WI38 (cell line): ENCODE data around the gene GIPC1.
"Not testable (repeated sequence)": the region's sequence is repeated elsewhere in the genome, so short reads cannot be mapped to it uniquely, and the experiment has no call there.

Experiments
- H3K4me3 ChIP-seq: 2 replicates; pipeline ENCODE4 v1.5.1; 2011; ENCODE audit warnings: low read depth, mild to moderate bottlenecking, control low read depth, low read length
- CTCF ChIP-seq: IDR thresholded peaks from 2 replicates; pipeline ENCODE4 v1.5.1; 2012; ENCODE audit warnings: low read depth, mild to moderate bottlenecking, control low read depth, low read length

The GIPC1 gene

DNA sequence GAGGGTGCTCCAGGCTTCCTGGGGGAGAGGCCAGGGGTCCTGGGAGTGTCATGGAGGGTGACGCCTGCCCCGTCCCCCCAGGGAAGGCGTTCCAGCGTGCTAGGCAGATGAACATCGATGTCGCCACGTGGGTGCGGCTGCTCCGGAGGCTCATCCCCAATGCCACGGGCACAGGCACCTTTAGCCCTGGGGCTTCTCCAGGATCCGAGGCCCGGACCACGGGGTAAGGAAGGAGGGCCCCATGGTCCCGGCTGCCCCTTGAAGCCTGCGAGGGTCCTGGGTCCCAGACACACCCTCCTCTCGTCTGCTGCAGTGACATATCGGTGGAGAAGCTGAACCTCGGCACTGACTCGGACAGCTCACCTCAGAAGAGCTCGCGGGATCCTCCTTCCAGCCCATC lies 32.2 kb downstream of the GIPC1 start:
- no peak for TF ChIP-seq CTCF
- H3K4me3 ChIP-seq, result no peak overlapping the region

- not testable (repeated sequence) for H3K4me3 ChIP-seq
Observed at GRCh38 chr19:14462401-14462800, 33.5 kb downstream of the GIPC1 start.

- H3K4me3 ChIP-seq, result no peak overlapping the region
- TF ChIP-seq CTCF, result no peak
Observed at GRCh38 chr19:14460935-14461334, 35.0 kb downstream of the GIPC1 start.

DNA sequence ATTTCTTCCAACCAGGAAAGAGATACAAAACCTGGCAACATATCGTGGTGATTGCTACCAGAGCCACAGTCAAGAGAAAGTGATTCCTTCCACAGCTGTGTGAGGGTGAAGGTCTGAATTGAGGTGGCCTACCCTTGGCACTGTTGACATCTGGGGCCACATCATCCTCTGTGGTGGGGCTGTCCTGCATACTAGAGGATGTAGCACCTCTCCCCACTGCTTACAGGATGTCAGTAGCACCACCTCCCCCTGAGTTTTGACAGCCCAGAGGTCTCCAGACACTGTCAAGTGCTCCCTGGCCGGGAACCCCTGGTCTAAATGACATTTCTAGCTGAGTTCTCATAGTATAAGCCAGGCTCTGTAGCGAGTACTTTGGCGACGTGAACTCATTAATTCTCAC lies 36.2 kb downstream of the GIPC1 start:
- H3K4me3 ChIP-seq, result no peak overlapping the region
- no peak for TF ChIP-seq CTCF

DNA sequence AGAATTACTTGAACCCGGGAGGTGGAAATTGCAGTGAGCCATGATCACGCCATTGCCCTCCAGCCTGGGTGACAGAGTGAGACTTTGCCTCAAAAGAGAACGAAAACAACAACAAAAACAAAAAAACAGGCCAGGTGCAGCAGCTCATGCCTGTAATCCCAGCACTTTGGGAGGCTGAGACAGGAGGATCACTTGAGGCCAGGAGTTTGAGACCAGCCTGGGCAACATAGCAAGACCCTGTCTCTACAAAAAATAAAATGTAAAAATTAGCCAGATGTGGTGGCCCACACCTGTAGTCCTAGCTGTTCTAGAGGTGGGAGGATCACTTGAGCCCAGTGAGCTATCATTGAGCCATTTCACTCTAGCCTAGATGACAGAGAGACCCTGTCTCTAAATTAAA lies 43.6 kb downstream of the GIPC1 start:
- H3K4me3 ChIP-seq, result not testable (repeated sequence)

DNA sequence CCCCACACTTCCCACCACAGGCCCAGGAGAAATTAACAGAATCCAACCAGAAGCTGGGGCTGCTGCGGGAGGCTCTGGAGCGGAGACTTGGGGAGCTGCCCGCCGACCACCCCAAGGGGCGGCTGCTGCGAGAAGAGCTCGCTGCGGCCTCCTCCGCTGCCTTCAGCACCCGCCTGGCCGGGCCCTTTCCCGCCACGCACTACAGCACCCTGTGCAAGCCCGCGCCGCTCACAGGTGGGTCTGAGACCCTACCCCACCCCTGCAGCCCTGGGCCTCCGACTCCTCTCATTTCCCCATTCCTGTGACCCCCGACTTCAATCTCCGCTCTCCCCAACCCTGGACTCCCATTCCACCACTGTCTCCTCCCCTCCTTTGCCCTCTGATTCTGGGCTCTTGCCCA lies 45.1 kb downstream of the GIPC1 start:
- no peak for TF ChIP-seq CTCF
- H3K4me3 ChIP-seq, result no peak overlapping the region

GRCh38 chr19:14450168-14450874 lies 45.6 kb downstream of the GIPC1 start:
- TF ChIP-seq CTCF, result no peak
- no peak overlapping the region for H3K4me3 ChIP-seq

- no peak for TF ChIP-seq CTCF
- H3K4me3 ChIP-seq, result no peak overlapping the region
Observed at GRCh38 chr19:14449321-14449720, 46.6 kb downstream of the GIPC1 start.
